ENCODE measurements around the gene BUB1B. TPM values are rescaled to one million over a fixed set of nuclear protein-coding genes. Genes with fewer than 3 reads are reported as not detected.
A peak's percentile ranks its signal among the peaks of the same experiment; 100 is the strongest.

BUB1B gene
- total RNA-seq, 1 experiment from 2014 or later = 192 TPM

- ATAC-seq = no peak
- no peaks in the 10 kb centered on the region for H3K36me3 Mint-ChIP-seq
- no peak overlapping the region for H3K4me3 Mint-ChIP-seq
- ChIA-PET CTCF (interaction anchor here (0.9 to 15.1 kb wide), 7 partner anchors 17 to 227 kb away, joined by 3 to 224 read pairs (median 15); partner anchors contain the start of gene PAK6), POLR2A (no interaction called here)
- H3K9me3 Mint-ChIP-seq = no peaks in the 10 kb centered on the region
- no peak for TF ChIP-seq AFF4 (CRISPR knock-in tag; IDR thresholded peaks at IDR 0.05; ENCODE audit: borderline replicate concordance)
- TF ChIP-seq ATF1 (CRISPR knock-in tag; IDR thresholded peaks at IDR 0.05) = no peak
- no peak for TF ChIP-seq CDX4 (CRISPR knock-in tag; IDR thresholded peaks at IDR 0.05; ENCODE audit: borderline replicate concordance)
- TF ChIP-seq ATF3 (CRISPR knock-in tag; conservative IDR thresholded peaks at IDR 0.05) = no peak
- TF ChIP-seq ERG (CRISPR knock-in tag; IDR thresholded peaks at IDR 0.05) = no peak
- no peak for TF ChIP-seq AR (CRISPR knock-in tag; IDR thresholded peaks at IDR 0.05)
- TF ChIP-seq HMGA2 (CRISPR knock-in tag; IDR thresholded peaks at IDR 0.05) = no peak
- TF ChIP-seq ZNF232 (CRISPR knock-in tag; IDR thresholded peaks at IDR 0.05) = no peak
- DNase-seq (ENCODE audit: low spot score) = no peak
- peaks cover 31% of the 10 kb centered on the region for H3K4me1 Mint-ChIP-seq
- peak overlapping the region; percentile 54 for H3K27ac Mint-ChIP-seq
- H3K27me3 Mint-ChIP-seq (ENCODE audit: low read depth) = peaks cover 22% of the 10 kb centered on the region
Observed at GRCh38 chr15:40256638-40257235, 95.9 kb downstream of the BUB1B start.

GRCh38 chr15:40257656-40258450 is 97.0 kb downstream of the BUB1B start:
- Mint-ChIP-seq H3K9me3 (no peaks in the 10 kb centered on the region), H3K4me3 (no peak overlapping the region), H3K27ac (no peak overlapping the region), H3K4me1 (peaks cover 29% of the 10 kb centered on the region), H3K36me3 (no peaks in the 10 kb centered on the region), H3K27me3 (ENCODE audit: low read depth) (peaks cover 15% of the 10 kb centered on the region)
- ChIA-PET POLR2A (interaction anchor here (0.9 to 1.6 kb wide), 2 partner anchors 17 to 19 kb away, joined by 4 to 9 read pairs; partner anchors contain the start of gene PAK6), CTCF (interaction anchor here (0.7 to 15.1 kb wide), 22 partner anchors 11 to 228 kb away, joined by 3 to 224 read pairs (median 6); partner anchors contain the start of genes INAFM2, PAK6 and PLCB2)
- DNase-seq (ENCODE audit: low spot score) (no peak), ATAC-seq (no peak)
- TF ChIP-seq TEAD4 (CRISPR knock-in tag; IDR thresholded peaks at IDR 0.05) (no peak), EMX1 (CRISPR knock-in tag; IDR thresholded peaks at IDR 0.05) (no peak), FOXJ3 (CRISPR knock-in tag; IDR thresholded peaks at IDR 0.05; ENCODE audit: borderline replicate concordance) (no peak), ZNF281 (CRISPR knock-in tag; IDR thresholded peaks at IDR 0.05) (no peak), NR3C1 (CRISPR knock-in tag; conservative IDR thresholded peaks at IDR 0.05; ENCODE audit: low read depth) (no peak), MAX (CRISPR knock-in tag; IDR thresholded peaks at IDR 0.05) (no peak), ZNF512 (CRISPR knock-in tag; IDR thresholded peaks at IDR 0.05; ENCODE audit: borderline replicate concordance) (no peak), TCF7 (CRISPR knock-in tag; IDR thresholded peaks at IDR 0.05; ENCODE audit: low read depth) (no peak)

Measured in WTC11 (cell line).